Neuronal stem cell (in vitro differentiated cells): ENCODE results near the gene PXMP2.

Source experiments
- DNase-seq: peaks from one replicate; pipeline ENCODE4 v3.0.0-alpha.2; 2013; ENCODE audit warnings: low spot score
- H2AFZ ChIP-seq: one replicate; pipeline ENCODE4 v1.6.1; 2013; ENCODE audit warnings: mild to moderate bottlenecking, low read length, inconsistent platforms
- H2AK5ac ChIP-seq: 2 replicates; pipeline ENCODE4 v1.6.1; 2013; ENCODE audit warnings: low read depth, mild to moderate bottlenecking, inconsistent platforms, low read length, moderate library complexity, mixed read lengths
- H2BK120ac ChIP-seq: 2 replicates; pipeline ENCODE4 v1.6.1; 2013; ENCODE audit warnings: low read depth, mild to moderate bottlenecking, inconsistent platforms, low read length, moderate library complexity, mixed read lengths
- H2BK12ac ChIP-seq: one replicate; pipeline ENCODE4 v1.6.1; 2013; ENCODE audit warnings: low read length, inconsistent platforms
- H2BK15ac ChIP-seq: 2 replicates; pipeline ENCODE4 v1.6.1; 2013; ENCODE audit warnings: mild to moderate bottlenecking, low read length, inconsistent platforms, mixed read lengths
- H2BK5ac ChIP-seq: one replicate; pipeline ENCODE4 v1.6.1; 2013; ENCODE audit warnings: inconsistent platforms, mild to moderate bottlenecking, low read length, moderate library complexity
- H3K14ac ChIP-seq: one replicate; pipeline ENCODE4 v1.6.1; 2013; ENCODE audit warnings: low read length, inconsistent platforms
- H3K18ac ChIP-seq: 2 replicates; pipeline ENCODE4 v1.6.1; 2013; ENCODE audit warnings: low read length, inconsistent platforms
- H3K23ac ChIP-seq: 2 replicates; pipeline ENCODE4 v1.6.1; 2013; ENCODE audit warnings: low read depth, mild to moderate bottlenecking, mixed read lengths, low read length, inconsistent platforms; ENCODE audit not compliant: poor library complexity
- H3K27ac ChIP-seq: replicated peaks from 3 replicates; pipeline ENCODE4 v1.5.1; 2013; ENCODE audit warnings: low read length, inconsistent platforms
- H3K27me3 ChIP-seq, 3 experiments: 2 replicates each; pipeline ENCODE4 v1.6.1; 2013; ENCODE audit warnings: low read length in 3 of 3, mild to moderate bottlenecking in 2 of 3, inconsistent platforms in 1 of 3, low read depth in 1 of 3, mixed read lengths in 1 of 3, moderate library complexity in 1 of 3; ENCODE audit not compliant: control insufficient read depth in 3 of 3, insufficient read depth in 3 of 3
- H3K36me3 ChIP-seq, 2 donors: replicated peaks in 1 of 2; 2 replicates each; pipeline ENCODE4 v1.6.1; 2013; ENCODE audit warnings: low read length in 2 of 2; ENCODE audit not compliant: control insufficient read depth in 2 of 2, insufficient read depth in 2 of 2
- H3K4ac ChIP-seq: 2 replicates; pipeline ENCODE4 v1.6.1; 2013; ENCODE audit warnings: inconsistent platforms, mild to moderate bottlenecking, low read length, moderate library complexity
- H3K4me1 ChIP-seq, 2 donors: 1 replicate in 1 of 2; 2 replicates in 1 of 2; pipeline ENCODE4 v1.6.1; 2013; ENCODE audit warnings: low read length in 2 of 2, low read depth in 1 of 2; ENCODE audit not compliant: control insufficient read depth in 2 of 2, insufficient read depth in 1 of 2
- H3K4me2 ChIP-seq: one replicate; pipeline ENCODE4 v1.6.1; 2013; ENCODE audit warnings: mild to moderate bottlenecking, low read length, inconsistent platforms; ENCODE audit not compliant: insufficient read depth, poor library complexity, severe bottlenecking
- H3K4me3 ChIP-seq, 2 donors: 2 replicates each; pipeline ENCODE4 v1.5.1; 2013; ENCODE audit warnings: low read length in 2 of 2, mild to moderate bottlenecking in 2 of 2, inconsistent platforms in 1 of 2, moderate library complexity in 1 of 2
- H3K79me1 ChIP-seq: one replicate; pipeline ENCODE4 v1.6.1; 2013; ENCODE audit warnings: low read depth, mild to moderate bottlenecking, inconsistent platforms, low read length, moderate library complexity
- H3K9ac ChIP-seq: one replicate; pipeline ENCODE4 v1.6.1; 2013; ENCODE audit warnings: mild to moderate bottlenecking, low read depth, low read length, inconsistent platforms; ENCODE audit not compliant: poor library complexity
- H3K9me3 ChIP-seq, 2 donors: replicated peaks in 1 of 2; 2 replicates each; pipeline versions ENCODE3 to v1.6.1; 2013; ENCODE audit warnings: low read length in 2 of 2, mild to moderate bottlenecking in 2 of 2, inconsistent platforms in 1 of 2, low read depth in 1 of 2, mixed read lengths in 1 of 2, moderate library complexity in 1 of 2; ENCODE audit not compliant: control insufficient read depth in 2 of 2, insufficient read depth in 1 of 2
- H4K8ac ChIP-seq: one replicate; pipeline ENCODE4 v1.6.1; 2013; ENCODE audit warnings: low read depth, mild to moderate bottlenecking, inconsistent platforms, low read length, moderate library complexity
- H4K91ac ChIP-seq: one replicate; pipeline ENCODE4 v1.6.1; 2013; ENCODE audit warnings: low read length, low read depth, mild to moderate bottlenecking, inconsistent platforms; ENCODE audit not compliant: poor library complexity
- WGBS, 2 donors: extraction: QIAGEN DNeasy Blood & Tissue Kit; methylation state at CpG; one replicate each; pipeline ENCODE4 v1.1.7; 2013; ENCODE audit warnings: missing lambda C conversion rate in 2 of 2, mixed read lengths in 1 of 2; ENCODE audit not compliant: insufficient read length in 2 of 2, insufficient replicate concordance in 1 of 2; ENCODE audit errors: extremely low coverage in 2 of 2; 5-methylcytosine and 5-hydroxymethylcytosine counted together

PXMP2 gene

GRCh38 chr12:132660996-132661395 lies 26.4 kb upstream of the PXMP2 start:
- Histone ChIP-seq H2BK5ac (no peak overlapping the region), H3K4me1 (no peaks in the 10 kb centered on the region), H3K14ac (no peak overlapping the region), H3K9me3 (peaks cover 0 to 3% of the 10 kb centered on the region in 2 donors), H3K4me2 (no peak overlapping the region), H3K27ac (no peak overlapping the region), H3K79me1 (peaks cover 4% of the 10 kb centered on the region), H2BK120ac (no peak overlapping the region), H4K91ac (no peak overlapping the region), H2BK15ac (no peak overlapping the region), H3K23ac (no peak overlapping the region), H3K27me3 (no peaks in the 10 kb centered on the region), H3K4me3 (no peak overlapping the region), H3K9ac (no peak overlapping the region), H2AK5ac (no peak overlapping the region), H2AFZ (no peak overlapping the region), H3K4ac (no peak overlapping the region), H2BK12ac (no peak overlapping the region), H4K8ac (no peak overlapping the region), H3K36me3 (peaks cover 78 to 99% of the 10 kb centered on the region in 2 donors), H3K18ac (no peak overlapping the region)
- no peak for DNase-seq
- no CpG with 5 or more reads among the region's 11 CpGs for WGBS, 2 donors

- H3K27me3 ChIP-seq: no peaks in the 10 kb centered on the region
- no peak overlapping the region for H2AFZ ChIP-seq
- H2BK120ac ChIP-seq: no peak overlapping the region
- no peak overlapping the region for H3K4me3 ChIP-seq
- H2BK15ac ChIP-seq: no peak overlapping the region
- no peak overlapping the region for H3K4me2 ChIP-seq
- no peak overlapping the region for H2BK12ac ChIP-seq
- H3K14ac ChIP-seq: no peak overlapping the region
- DNase-seq: no peak
- H4K91ac ChIP-seq: no peak overlapping the region
- H3K79me1 ChIP-seq: peaks cover 4% of the 10 kb centered on the region
- no peak overlapping the region for H3K4ac ChIP-seq
- no peaks in the 10 kb centered on the region for H3K4me1 ChIP-seq
- H3K9ac ChIP-seq: no peak overlapping the region
- peaks cover 0 to 3% of the 10 kb centered on the region in 2 donors for H3K9me3 ChIP-seq
- H3K36me3 ChIP-seq: peaks cover 84 to 100% of the 10 kb centered on the region in 2 donors
- WGBS, 2 donors: no CpG with 5 or more reads among the region's 5 CpGs
- H2AK5ac ChIP-seq: no peak overlapping the region
- H3K18ac ChIP-seq: no peak overlapping the region
- no peak overlapping the region for H3K27ac ChIP-seq
- no peak overlapping the region for H3K23ac ChIP-seq
- no peak overlapping the region for H4K8ac ChIP-seq
- no peak overlapping the region for H2BK5ac ChIP-seq
These were observed 25.4 kb upstream of the PXMP2 start for GRCh38 chr12:132661972-132662371.

- H3K18ac ChIP-seq: no peak overlapping the region
- peaks cover 82 to 99% of the 10 kb centered on the region in 2 donors for H3K36me3 ChIP-seq
These were observed 24.3 kb upstream of the PXMP2 start for GRCh38 chr12:132662901-132663755.

DNA sequence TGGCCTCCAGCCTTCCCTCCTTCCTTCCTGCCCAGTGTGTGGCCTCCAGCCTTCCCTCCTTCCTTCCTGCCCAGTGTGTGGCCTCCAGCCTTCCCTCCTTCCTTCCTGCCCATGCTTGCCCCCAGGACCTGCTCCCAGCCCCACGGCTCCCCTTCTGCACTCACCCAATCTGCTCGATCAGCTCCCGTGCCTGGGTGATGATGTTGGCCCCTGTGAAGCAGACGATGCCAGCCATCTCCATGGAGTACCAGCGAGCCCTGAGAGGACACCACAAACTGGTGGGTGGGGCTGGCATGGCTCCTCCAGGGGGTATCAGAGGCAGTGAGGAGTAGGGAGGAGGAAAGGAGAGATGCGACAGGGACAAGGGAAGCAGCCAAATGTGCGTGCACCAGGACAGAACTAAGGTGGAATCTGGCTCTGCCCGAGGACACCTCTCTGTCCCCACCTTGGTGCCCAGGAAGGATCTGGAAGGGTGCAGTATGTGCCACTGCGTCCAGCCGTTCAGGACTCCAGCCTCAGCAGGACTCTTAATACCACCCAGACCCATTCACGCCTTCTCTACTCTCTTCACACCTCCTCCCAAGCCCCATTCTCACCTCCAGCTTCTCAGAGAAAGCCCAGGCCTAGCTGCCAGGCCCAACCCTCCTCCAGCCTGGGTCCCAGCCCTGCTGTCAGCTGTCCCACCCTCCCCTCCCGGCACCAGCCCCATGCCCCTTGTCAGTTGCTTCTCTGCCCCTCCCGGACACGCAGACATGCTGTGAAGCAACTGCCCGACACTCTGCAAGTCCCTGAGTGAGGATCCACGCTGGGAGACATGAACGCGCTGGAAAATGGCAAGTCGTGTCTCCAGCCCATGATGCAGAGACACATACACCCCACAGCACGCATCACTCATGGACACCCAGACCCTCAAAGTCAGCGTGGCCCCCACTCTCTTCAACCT lies 22.9 kb upstream of the PXMP2 start:
- H2AFZ ChIP-seq: no peak overlapping the region
- H3K4me1 ChIP-seq: no peaks in the 10 kb centered on the region
- H3K23ac ChIP-seq: peak overlapping the region; percentile 68
- H2AK5ac ChIP-seq: no peak overlapping the region
- no CpG with 5 or more reads among the region's 21 CpGs for WGBS, 2 donors
- no peak overlapping the region for H3K4me3 ChIP-seq
- H3K9ac ChIP-seq: no peak overlapping the region
- DNase-seq: no peak
- no peak overlapping the region for H4K91ac ChIP-seq
- H2BK12ac ChIP-seq: no peak overlapping the region
- no peak overlapping the region for H3K4ac ChIP-seq
- no peak overlapping the region for H2BK15ac ChIP-seq
- H3K14ac ChIP-seq: no peak overlapping the region
- no peak overlapping the region for H3K27ac ChIP-seq
- no peaks in the 10 kb centered on the region for H3K27me3 ChIP-seq
- H3K4me2 ChIP-seq: no peak overlapping the region
- H3K79me1 ChIP-seq: peaks cover 7% of the 10 kb centered on the region
- H4K8ac ChIP-seq: no peak overlapping the region
- no peak overlapping the region for H2BK120ac ChIP-seq
- H3K18ac ChIP-seq: no peak overlapping the region
- peaks cover 78 to 99% of the 10 kb centered on the region in 2 donors for H3K36me3 ChIP-seq
- H3K9me3 ChIP-seq: no peaks in the 10 kb centered on the region
- H2BK5ac ChIP-seq: no peak overlapping the region

More at GRCh38 chr12:132662901-132663755, 24.3 kb upstream of the PXMP2 start:
- Histone ChIP-seq H2BK120ac (no peak overlapping the region), H2AK5ac (no peak overlapping the region), H2AFZ (no peak overlapping the region), H3K79me1 (peaks cover 4% of the 10 kb centered on the region), H3K27me3 (no peaks in the 10 kb centered on the region), H2BK5ac (no peak overlapping the region), H3K14ac (no peak overlapping the region), H4K8ac (no peak overlapping the region), H3K4me2 (no peak overlapping the region), H3K9ac (no peak overlapping the region), H3K27ac (no peak overlapping the region), H3K23ac (no peak overlapping the region), H4K91ac (no peak overlapping the region), H2BK15ac (no peak overlapping the region), H3K4ac (no peak overlapping the region), H3K4me3 (peak overlapping the region in 1 of 2 donors; percentile 49), H3K4me1 (no peaks in the 10 kb centered on the region), H3K9me3 (peaks cover 0 to 2% of the 10 kb centered on the region in 2 donors), H2BK12ac (no peak overlapping the region)
- WGBS, 2 donors: no CpG with 5 or more reads among the region's 29 CpGs
- no peak for DNase-seq
